H7 (cell line): Measurements from ENCODE around the gene PPP1R12B. TPM values are rescaled to one million over a fixed set of nuclear protein-coding genes. Genes with fewer than 3 reads are reported as not detected.
"Not testable (repeated sequence)": the region's sequence is repeated elsewhere in the genome, so short reads cannot be mapped to it uniquely, and the experiment has no call there.

Experiments used
- DNase-seq: peaks from one replicate; pipeline ENCODE4 v3.0.0; 2012
- H3K27me3 ChIP-seq: 2 replicates; pipeline ENCODE4 v1.6.0; 2011; ENCODE audit warnings: mild to moderate bottlenecking, low read length; ENCODE audit not compliant: control insufficient read depth, insufficient read depth
- H3K36me3 ChIP-seq: replicated peaks from 2 replicates; pipeline ENCODE4 v1.5.1; 2011; ENCODE audit warnings: low read length; ENCODE audit not compliant: control insufficient read depth, insufficient read depth
- H3K4me3 ChIP-seq: 2 replicates; pipeline ENCODE4 v1.5.1; 2011; ENCODE audit warnings: low read depth, mild to moderate bottlenecking, control low read depth, low read length, moderate library complexity; ENCODE audit not compliant: insufficient read depth
- total RNA-seq: library from RNA; depleted of rRNA; stranded (reverse); fragments of >200 nt; shearing (Covaris generic); gene quantifications from 2 replicates; pipeline ENCODE4 v1.2.3, GENCODE V29; 2014

The PPP1R12B gene
- total RNA-seq, 1 experiment from 2014 or later, result 4.5 TPM

- DNase-seq, H3K36me3 ChIP-seq, H3K4me3 ChIP-seq, H3K27me3 ChIP-seq: not testable (repeated sequence)
These were observed 117.3 kb downstream of the PPP1R12B start for GRCh38 chr1:202465644-202466270.

GRCh38 chr1:202466339-202466738, 117.8 kb downstream of the PPP1R12B start:
- not testable (repeated sequence) for DNase-seq, H3K4me3 ChIP-seq, H3K36me3 ChIP-seq, H3K27me3 ChIP-seq

DNA sequence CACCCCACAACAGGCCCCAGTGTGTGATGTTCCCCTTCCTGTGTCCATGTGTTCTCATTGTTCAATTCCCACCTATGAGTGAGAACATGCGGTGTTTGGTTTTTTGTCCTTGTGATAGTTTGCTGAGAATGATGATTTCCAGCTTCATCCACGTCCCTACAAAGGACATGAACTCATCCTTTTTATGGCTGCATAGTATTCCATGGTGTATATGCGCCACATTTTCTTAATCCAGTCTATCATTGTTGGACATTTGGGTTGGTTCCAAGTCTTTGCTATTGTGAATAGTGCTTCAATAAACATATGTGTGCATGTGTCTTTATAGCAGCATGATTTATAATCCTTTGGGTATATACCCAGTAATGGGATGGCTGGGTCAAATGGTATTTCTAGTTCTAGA, 118.9 kb downstream of the PPP1R12B start:
- not testable (repeated sequence) for H3K27me3 ChIP-seq, H3K4me3 ChIP-seq, DNase-seq, H3K36me3 ChIP-seq

DNA sequence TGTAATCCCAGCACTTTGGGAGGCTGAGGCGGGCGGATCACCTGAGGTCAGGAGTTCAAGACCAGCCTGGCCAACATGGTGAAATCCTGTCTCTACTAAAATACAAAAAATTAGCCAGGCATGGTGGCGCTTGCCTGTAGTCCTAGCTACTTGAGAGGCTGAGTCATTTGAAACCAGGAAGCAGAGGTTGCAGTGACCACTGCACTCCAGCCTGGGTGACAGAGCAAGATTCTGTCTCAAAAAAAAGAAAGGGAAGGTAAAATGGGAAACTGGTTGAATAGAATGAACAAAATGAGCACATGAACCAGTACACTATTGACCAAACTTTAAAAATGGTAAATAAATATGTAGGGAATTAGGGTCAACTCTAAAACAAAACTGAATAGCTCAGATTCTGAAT, 120.2 kb downstream of the PPP1R12B start:
- not testable (repeated sequence) for DNase-seq

GRCh38 chr1:202469123-202469522, 120.6 kb downstream of the PPP1R12B start:
- DNase-seq, H3K36me3 ChIP-seq, H3K4me3 ChIP-seq, H3K27me3 ChIP-seq: not testable (repeated sequence)

More for the DNA sequence above, 120.2 kb downstream of the PPP1R12B start:
- H3K36me3 ChIP-seq, H3K4me3 ChIP-seq, H3K27me3 ChIP-seq: not testable (repeated sequence)

GRCh38 chr1:202471246-202471645, 122.7 kb downstream of the PPP1R12B start:
- no peak overlapping the region for H3K4me3 ChIP-seq
- no peak for DNase-seq
- H3K36me3 ChIP-seq, result no peaks in the 10 kb centered on the region
- H3K27me3 ChIP-seq, result no peaks in the 10 kb centered on the region

GRCh38 chr1:202472347-202473124, 124.0 kb downstream of the PPP1R12B start:
- not testable (repeated sequence) for DNase-seq, H3K36me3 ChIP-seq, H3K4me3 ChIP-seq, H3K27me3 ChIP-seq

DNA sequence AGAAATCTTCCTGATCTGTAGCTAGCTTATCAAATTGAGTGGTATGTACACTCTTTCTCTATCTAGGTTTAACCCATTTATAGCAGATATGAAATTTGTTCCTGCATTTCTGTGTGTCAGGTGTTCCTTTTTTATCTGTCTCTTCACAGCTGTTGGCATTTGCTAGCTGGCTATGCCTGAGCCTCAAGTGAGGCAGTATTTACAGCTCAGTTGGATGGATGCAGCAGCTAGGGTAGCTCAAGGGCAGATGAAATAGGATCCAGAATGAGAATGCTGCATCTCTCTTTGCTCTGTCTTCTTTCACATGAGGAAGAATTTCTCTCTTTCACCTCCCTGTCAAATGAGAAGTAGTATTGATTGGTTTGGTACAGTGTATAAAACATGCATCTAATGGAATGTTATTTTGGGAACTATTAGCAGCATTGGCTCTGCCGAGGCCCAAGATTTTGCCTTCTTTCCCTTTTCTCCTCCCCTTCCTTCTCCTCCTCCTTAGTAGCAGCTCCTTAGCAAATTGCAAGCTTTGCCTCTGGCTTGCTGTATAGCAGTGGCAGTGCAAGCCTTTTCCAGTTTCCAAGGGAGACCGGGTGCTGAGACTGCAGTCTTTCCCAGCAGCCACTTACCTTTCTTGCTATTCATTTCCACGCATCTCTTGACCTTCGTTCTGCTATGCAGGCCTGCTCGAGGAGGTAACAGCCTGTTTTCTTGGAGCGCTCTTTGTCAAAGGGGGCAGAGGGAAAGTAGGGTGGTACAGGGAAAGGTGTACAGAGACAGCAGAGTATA, 125.0 kb downstream of the PPP1R12B start:
- not testable (repeated sequence) for DNase-seq, H3K4me3 ChIP-seq, H3K36me3 ChIP-seq, H3K27me3 ChIP-seq

- H3K36me3 ChIP-seq, DNase-seq, H3K27me3 ChIP-seq, H3K4me3 ChIP-seq: not testable (repeated sequence)
These were observed 131.2 kb downstream of the PPP1R12B start for GRCh38 chr1:202479661-202480060.

GRCh38 chr1:202480640-202481039, 132.1 kb downstream of the PPP1R12B start:
- not testable (repeated sequence) for DNase-seq, H3K4me3 ChIP-seq, H3K27me3 ChIP-seq, H3K36me3 ChIP-seq

GRCh38 chr1:202483362-202483761, 134.9 kb downstream of the PPP1R12B start:
- H3K4me3 ChIP-seq, H3K36me3 ChIP-seq, DNase-seq, H3K27me3 ChIP-seq: not testable (repeated sequence)

DNA sequence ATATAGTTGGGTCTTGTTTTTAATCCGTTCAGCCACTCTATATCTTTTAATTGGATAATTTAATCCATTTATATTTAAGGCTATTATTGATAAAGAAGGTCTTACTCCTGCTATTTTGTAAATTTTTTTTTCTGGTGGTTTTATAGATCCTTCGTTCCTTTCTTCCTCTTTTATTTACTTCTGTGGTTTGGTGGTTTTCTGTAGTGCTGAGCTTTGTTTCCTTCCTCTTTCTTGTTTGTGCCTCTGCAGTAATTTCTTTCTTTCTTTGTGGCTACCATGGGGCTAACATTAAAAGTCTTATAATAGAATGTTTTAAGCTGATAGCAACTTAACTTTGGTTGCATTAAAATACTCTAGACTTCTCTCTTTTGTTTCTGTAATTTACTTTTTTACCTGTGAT, 135.5 kb downstream of the PPP1R12B start:
- H3K27me3 ChIP-seq, DNase-seq, H3K36me3 ChIP-seq, H3K4me3 ChIP-seq: not testable (repeated sequence)

DNA sequence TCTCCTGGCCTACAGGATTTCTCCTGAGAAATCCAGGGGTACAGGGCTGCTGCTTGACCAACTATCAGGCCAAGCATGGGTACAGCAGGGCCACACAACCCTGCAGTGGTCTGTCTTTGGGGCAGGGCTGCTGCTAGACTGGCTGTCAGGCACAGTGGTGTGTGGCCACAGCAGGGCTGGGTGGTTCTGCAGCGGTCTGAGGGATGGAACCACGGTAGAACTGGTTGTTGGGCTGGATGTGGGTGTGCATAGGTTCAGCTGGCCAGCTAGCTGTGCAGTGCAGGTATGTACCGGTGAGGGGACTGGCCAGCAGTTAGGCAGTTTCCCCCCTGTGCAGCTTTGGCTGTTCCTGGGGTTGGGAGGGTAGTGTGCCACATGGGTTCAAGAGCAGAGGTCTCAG, 136.3 kb downstream of the PPP1R12B start:
- DNase-seq, H3K27me3 ChIP-seq, H3K36me3 ChIP-seq, H3K4me3 ChIP-seq: not testable (repeated sequence)

GRCh38 chr1:202488178-202488649, 139.7 kb downstream of the PPP1R12B start:
- H3K27me3 ChIP-seq, H3K4me3 ChIP-seq, DNase-seq, H3K36me3 ChIP-seq: not testable (repeated sequence)

DNA sequence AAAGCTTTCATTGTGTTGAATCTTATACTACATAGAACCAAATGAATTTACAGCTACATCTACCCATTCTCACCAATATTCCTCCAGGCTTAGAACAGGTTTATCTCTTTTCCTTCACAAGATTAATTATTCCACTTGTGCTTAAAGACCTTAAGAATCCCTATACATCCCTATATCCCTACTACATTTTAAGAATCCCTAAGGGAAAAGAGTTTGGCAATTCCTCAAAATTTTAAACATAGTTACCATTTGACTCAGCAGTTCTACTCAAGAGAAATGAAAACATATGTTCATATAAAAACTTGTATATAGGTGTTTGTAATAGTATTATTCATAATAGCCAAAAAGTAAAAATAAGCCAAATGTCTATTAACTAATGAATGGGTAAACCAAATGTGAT, 140.6 kb downstream of the PPP1R12B start:
- not testable (repeated sequence) for H3K4me3 ChIP-seq, DNase-seq, H3K36me3 ChIP-seq, H3K27me3 ChIP-seq
